ENCODE measurements around the gene GPC6.

GPC6 gene

GRCh38 chr13:93621966-93622365 is 395.4 kb downstream of the GPC6 start:
- no peak for DNase-seq

DNA sequence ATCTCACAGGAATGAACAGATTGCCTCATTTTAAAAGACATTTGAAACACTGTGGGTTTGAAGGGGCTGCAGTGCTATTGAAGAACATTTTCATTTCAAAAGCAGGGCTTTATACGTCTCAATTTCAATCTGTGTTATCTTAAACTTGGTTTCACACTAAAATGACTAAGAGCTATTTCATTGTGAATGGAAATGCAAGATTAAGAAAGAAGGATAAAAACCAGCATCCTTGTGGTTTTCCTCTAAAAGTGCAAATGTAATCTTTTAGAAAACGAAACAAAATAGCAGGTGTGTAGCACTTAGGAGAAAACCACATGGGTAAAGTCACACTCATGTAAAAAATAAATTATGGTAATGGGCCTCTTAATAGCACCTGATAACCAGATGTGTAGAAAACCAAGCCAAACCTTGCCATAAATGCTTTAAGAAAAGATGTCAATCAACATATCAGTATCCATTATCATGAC is 397.7 kb downstream of the GPC6 start:
- DNase-seq = no peak

DNA sequence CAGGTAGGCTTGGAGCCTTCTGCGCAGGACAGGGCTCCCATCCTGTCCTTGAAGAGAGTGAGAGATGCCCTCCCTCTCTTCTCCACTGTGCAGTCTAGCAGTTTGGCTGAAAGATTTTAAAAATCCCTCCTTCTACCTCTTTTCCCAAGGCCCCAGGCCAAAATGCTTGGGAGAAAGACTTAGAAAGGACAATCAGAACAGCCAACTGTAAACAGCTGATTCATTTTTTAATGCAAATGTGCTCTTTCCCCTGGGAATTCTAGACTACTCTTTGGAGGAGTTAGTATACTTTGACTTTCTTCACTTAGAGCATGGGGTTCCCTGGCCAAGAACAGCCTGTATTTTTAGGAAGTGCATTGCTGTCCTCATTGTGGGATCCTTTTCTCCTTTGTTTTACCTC is 398.9 kb downstream of the GPC6 start:
- no peak for DNase-seq

DNA sequence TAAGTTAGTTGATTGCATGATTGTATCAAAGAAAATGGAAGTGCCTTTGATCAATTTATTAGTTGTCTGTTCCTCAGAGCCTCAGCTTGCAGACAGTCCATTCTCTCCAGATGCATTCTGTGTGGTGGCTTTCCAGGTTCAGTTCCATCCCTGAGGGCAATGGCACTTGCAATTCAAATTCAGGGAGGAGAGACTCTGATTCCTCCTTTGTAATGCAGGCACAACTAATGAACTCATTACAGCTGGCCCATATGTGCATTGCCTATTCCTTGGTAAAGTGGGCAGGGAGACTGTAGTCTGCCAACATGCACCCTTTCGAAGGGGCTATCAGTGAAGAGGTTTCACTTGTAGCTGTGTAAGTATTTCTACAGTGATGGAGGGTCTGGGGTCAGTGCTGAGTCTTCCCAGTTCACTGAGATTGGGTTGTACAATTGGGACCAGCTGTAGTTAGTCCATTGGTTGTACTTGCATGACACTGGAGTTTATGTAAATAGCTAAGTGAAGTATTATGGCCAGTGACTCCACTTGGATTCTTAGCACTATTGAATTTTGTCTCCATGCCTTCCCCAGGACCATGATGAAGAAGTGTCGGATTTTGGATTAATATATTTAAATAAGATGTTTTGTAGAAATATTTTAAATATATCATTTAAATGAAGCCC is 401.7 kb downstream of the GPC6 start:
- DNase-seq = no peak

GRCh38 chr13:93635616-93636032 is 409.0 kb downstream of the GPC6 start:
- DNase-seq = no peak

DNA sequence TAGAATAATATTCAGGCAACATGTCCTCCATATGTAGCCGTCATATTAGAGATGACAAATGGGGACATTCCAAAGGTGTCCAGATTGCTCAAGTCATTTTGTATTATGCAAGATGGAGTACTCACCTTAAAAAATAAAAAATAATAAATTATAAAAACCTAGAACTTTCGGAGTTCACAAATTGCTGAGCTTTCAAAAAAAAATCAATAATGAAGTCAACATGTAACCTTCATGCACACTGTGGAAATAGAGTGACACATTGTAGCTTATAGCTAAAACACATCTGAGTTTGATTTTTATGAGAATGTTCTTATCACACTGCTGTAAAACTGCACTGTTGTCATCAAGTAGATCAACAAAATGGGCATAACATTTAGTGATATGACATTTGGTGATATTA is 411.2 kb downstream of the GPC6 start:
- no peak for DNase-seq

GRCh38 chr13:93640452-93640851 is 413.8 kb downstream of the GPC6 start:
- no peak for DNase-seq

- DNase-seq = no peak
Measured at GRCh38 chr13:93646245-93646644, 419.6 kb downstream of the GPC6 start.

DNA sequence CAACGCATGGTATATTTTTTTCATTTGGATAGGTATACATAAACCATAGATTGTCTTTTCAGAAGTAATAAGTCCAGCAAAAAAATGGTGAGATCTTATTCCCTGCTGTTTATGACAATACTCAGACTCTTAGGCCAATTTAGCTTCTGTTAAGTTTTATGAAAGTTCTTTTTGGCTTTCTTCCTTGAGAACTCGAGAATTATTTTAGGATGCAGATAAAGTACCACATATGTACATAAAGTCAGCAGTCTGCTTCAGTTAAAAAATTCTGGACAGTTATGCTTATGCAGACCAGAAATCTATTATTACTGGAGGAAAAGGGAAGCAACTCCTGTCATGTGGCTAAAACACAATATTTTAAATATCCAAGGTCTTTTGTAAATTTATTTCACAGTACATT is 422.9 kb downstream of the GPC6 start:
- DNase-seq = no peak

DNA sequence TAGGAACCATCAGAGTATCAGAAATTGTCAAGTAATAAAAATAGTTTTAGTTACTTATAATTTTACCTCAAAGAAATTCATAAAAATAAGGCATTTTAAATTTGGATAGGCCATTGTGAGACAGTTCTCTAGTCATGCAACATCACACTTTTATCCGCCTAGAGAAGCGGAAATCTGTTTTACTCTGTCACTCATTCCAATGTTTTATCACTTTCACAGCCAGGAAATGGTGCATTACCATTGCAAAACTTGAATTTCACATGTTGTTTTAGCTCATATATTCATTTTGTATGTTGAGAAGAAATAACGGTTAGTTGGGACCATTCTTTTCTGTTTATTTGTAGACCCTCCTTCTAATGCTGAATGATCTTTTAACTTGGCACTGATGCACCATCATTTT is 427.2 kb downstream of the GPC6 start:
- DNase-seq = no peak

DNA sequence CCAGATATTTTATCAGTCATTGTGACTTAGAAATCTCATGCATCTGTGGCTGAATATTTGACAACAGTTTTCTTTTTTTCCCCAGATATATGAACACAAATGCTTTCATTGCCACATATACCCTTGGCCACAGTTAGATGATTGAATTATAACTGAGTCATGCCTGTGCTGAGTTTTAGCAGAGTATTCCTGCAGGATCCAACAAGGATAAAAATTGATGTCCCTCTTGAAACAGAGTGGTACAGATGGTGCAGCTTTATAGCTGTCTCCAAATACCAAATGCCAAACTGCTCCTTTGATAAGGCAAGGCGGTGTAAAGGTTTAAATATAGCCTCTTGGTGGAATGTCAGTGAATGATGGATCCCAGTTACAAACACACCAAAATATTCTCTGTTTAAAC is 428.5 kb downstream of the GPC6 start:
- DNase-seq = no peak

- DNase-seq = no peak
Measured at GRCh38 chr13:93660391-93661063, 433.9 kb downstream of the GPC6 start.

DNA sequence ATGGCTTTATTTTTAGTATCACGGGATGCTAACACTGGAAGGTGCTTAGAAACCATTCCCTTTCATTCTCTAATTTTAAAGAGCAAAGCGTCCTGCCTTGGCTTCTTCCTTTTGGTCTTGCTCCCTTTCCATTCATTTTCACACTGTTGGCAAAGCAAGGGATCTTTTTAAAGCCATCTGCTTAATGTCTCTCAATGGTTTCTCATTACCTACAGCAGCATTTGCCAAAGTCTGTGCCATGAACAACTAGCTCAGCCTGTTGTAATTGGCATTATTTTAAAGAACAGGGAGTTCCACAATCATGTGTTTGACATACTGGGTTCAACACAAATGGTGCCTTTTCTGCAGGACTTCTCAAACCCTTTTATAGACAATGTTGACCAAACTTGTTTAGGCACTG is 444.3 kb downstream of the GPC6 start:
- DNase-seq = no peak

DNA sequence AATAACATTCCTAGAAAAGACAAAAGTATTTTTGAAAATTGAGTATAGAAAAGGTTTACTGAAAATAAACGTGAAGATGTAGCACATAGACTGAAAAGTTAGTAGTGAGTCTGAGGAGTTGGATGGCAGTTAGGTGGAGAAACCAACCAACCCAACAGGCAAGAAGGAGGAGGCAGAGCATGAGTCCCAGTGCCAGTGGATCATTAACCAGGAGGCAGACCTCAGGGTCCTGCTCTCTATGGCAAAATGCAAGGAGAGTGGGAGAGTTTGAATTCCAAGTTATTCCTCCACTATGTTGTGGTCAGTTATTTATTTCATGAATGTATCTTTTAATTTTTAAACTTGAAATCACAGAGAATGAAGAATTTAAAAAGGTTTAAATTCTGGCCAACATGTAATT is 446.4 kb downstream of the GPC6 start:
- no peak for DNase-seq

GRCh38 chr13:93673885-93674284 is 447.3 kb downstream of the GPC6 start:
- no peak for DNase-seq

DNA sequence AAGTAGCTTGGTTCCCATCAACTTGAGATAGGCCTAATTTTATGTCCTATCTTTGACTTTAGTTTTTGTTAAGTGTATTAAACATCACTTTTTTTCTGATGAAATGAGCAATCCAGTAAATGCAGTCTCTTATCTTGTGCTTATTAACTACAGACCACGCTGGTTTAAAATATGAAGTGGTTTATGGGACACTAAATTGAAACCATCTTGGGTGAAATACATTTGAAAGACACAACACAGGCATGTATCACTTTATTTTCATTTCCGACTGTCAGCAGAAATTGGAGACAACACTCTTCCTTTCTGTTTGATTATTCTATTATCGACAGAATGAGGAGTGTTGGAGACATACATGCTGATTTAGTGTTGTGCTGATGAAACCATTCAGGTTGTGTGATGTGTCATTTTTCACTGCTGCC is 447.7 kb downstream of the GPC6 start:
- no peak for DNase-seq

- DNase-seq = no peak
Measured at GRCh38 chr13:93680329-93680728, 453.7 kb downstream of the GPC6 start.

DNA sequence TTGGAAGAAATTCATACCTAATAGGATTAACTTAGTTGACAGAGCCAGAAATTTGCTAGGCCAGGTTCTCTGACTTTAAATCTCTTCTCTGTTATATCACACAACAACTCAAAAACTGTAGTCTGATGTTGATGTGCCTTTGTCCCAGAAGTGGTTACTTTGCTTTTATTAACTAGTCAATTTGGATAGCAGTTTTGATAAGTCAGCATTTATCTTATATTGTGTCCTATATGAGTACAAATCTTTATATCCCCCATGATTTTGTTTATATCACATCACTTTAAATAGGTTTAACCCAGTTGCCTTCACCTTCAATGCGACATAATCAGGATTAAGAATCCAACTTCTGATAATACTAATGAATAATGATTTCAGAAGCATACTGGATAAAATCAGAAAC is 459.3 kb downstream of the GPC6 start:
- DNase-seq = no peak

DNA sequence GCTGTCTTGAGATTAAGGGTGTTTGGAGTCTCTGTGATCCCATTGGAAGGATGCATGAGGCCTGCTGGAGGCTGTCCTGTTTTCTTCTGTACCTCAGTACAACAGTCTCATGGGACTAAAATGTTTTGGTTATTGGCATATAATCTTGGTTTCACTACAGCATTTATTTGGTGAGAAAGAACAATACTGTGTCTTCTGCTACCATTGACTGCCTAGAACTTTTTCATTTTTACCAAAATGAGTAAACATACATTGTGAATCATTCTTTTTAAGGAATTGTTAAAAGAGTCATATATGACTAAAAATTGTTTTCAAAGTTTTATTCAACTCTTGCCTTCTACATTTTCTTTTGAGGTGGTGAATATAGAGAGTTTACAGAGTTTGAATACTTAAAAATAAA is 459.8 kb downstream of the GPC6 start:
- no peak for DNase-seq

GRCh38 chr13:93687261-93687660 is 460.7 kb downstream of the GPC6 start:
- no peak for DNase-seq

GRCh38 chr13:93689333-93689732 is 462.7 kb downstream of the GPC6 start:
- DNase-seq = no peak

- DNase-seq = no peak
Measured at GRCh38 chr13:93690139-93690538, 463.5 kb downstream of the GPC6 start.

DNA sequence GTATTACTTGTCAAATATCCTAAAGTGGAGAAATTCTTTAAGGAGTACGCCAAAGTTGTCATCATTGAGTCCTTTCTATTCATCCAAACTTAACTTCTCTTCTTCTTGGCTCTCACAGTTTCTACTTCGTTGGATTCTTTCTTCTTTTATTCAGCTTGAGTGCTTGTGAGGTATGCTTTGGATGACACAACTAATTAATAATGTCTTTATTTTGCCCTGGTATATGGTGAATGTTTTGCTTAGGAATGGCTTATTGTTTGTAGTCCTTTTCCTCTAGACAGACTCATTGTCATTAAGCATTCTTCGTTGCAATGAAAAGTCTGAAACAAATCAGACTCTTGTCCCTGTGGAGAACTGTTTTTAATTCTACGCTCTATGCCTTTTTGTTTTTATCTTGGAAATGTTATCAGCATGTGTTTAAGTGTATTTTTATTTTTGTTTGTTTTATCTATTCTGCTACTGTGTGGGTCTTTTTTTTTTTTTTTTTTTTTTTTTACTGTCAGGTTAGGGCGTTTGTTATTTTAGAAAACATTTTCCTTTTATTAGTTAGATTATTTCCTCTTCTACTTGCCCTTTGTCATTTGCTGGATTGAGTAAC is 471.5 kb downstream of the GPC6 start:
- DNase-seq = no peak

DNA sequence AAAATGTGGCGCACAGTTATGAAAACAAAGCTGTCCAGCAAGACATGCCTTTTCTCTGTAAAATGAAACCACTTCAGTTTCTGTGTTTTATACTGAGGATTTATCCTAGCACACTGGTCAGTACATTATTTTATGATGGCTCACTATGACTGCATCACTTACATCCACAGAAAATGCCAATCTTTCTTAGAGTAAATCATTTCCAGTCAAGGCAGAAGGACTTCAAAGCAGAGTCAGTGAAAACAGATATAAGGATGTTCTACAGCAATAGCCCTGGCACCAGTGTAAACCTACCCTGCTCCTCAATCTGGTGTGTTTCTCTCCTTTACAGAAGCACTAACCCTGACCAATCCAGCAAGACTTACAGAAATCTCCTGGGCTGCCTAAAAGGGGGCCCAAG is 473.5 kb downstream of the GPC6 start:
- no peak for DNase-seq

Data from CD4-positive, alpha-beta T cell treated with Interferon gamma for 1 hour (primary cell).